Pancreas (tissue), 10 donors: ENCODE results near the gene ATP5F1C. TPM values are rescaled to one million over a fixed set of nuclear protein-coding genes. Genes with fewer than 3 reads are reported as not detected.

Experiments
- ATAC-seq, 4 donors: fragments of 200-7000 bp; cut with Tn5 transposase; one replicate each; pipeline versions ENCODE4 v1.8.0 to v1.9.1; 2020; ENCODE audit warnings: mild to moderate bottlenecking in 4 of 4, moderate library complexity in 4 of 4
- DNase-seq, 6 donors: peaks; one replicate each; pipeline ENCODE4 v3.0.0-alpha.2; 2020
- FAIRE-seq: peaks from 2 replicates; lab custom pipeline; 2012; peaks lifted over from hg19 to GRCh38; lab: Jason Lieb, UNC
- H3K27ac ChIP-seq, 4 donors: fragments of 200-600 bp; sonication (generic); 1 replicate in 3 of 4; 2 replicates in 1 of 4; pipeline versions ENCODE4 v1.5.0 to v1.8.0; 2020
- H3K27me3 ChIP-seq, 4 donors: fragments of 200-600 bp; one replicate each; pipeline ENCODE4 v1.8.0; 2021
- H3K36me3 ChIP-seq, 3 donors: fragments of 200-600 bp; sonication (generic) in 1 of 3; one replicate each; pipeline versions ENCODE4 v1.5.0 to v1.8.0; 2020 to 2021
- H3K4me1 ChIP-seq, 3 donors: fragments of 200-600 bp; one replicate each; pipeline ENCODE4 v1.8.0; 2021
- H3K4me3 ChIP-seq, 4 donors: fragments of 200-600 bp; sonication (generic) in 2 of 4; one replicate each; pipeline versions ENCODE4 v1.5.0 to v1.8.0; 2020 to 2021
- H3K9me3 ChIP-seq, 4 donors: fragments of 200-600 bp; one replicate each; pipeline ENCODE4 v1.8.0; 2021
- WGBS, 2 donors: extraction: QIAGEN DNeasy Blood & Tissue Kit; methylation state at CpG; one replicate each; pipeline ENCODE4 v1.1.7; 2013; 5-methylcytosine and 5-hydroxymethylcytosine counted together
- intact Hi-C, 3 donors: fragments of 100-400 bp; cut with DNase I; formaldehyde crosslinking; loops; one replicate each; pipeline versions ENCODE4 v1.11.1 to v1.14.2; 2022
- polyA plus RNA-seq, 2 donors: library from polyadenylated mRNA; stranded (reverse); fragments of 200-250 nt; gene quantifications; one replicate each; pipeline ENCODE4 v1.2.3, GENCODE V29; 2013
- total RNA-seq, 6 donors: library from RNA; stranded (reverse); fragmentation: NEBNext Ultra II Directional in 4 of 6; extraction: Animal tissue kit (Norgen Biotek cat#: 25700) in 4 of 6; gene quantifications; one replicate each; pipeline versions ENCODE4 v1.2.1 to v1.2.4, GENCODE V29; 2021 to 2023
- TF ChIP-seq, protein P1 (sequence below), 4 donors: fragments of 200-600 bp; sonication (generic) in 3 of 4; IDR thresholded peaks; one replicate each; pipeline versions ENCODE4 v1.5.0 to v1.8.0; 2021; ENCODE audit warnings: antibody characterized with exemption in 4 of 4
- donor health status: healthy with polysubstance abuse.
- donor health status: DM: no; HTN: no; CAD: no; lungs with moderate emphysema.
- donor health status: DM: no; HTN: no; CAD: no.
- donor health status: control.
- donor health status: control.
- donor health status: Bipolar disorder and iron deficiency.
- donor health status: DM: yes; HTN: yes; CAD: no.
- donor health status: DM: no; HTN: no; CAD: no.
- donor health status: DM: no; HTN: no; CAD: no.
- donor health status: DM: yes; HTN: yes; CAD: no.

The ATP5F1C gene
- total and polyA plus RNA-seq, 8 donors: 138 to 273 (median 171) TPM

DNA sequence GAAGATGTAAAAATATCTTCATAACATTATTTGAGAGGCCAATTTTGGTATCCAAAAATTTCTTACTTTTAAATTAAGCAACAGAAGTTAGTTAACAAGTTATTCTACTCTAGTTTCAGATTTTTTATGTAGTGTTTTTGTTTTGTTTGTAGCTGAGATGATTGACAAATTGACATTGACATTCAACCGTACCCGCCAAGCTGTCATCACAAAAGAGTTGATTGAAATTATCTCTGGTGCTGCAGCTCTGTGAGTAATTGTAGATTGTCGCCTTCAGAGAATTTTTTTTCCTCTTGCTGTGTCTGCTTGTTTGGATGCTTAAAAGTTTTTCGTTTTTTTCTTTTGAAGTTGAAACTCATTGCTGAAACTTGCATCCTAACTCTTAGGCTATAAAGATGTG, 14.6 kb downstream of the ATP5F1C start:
- FAIRE-seq (no peak), ATAC-seq (no peak), DNase-seq (no peak)
- intact Hi-C loops: no loop called here
- no peak overlapping the region for H3K4me3 ChIP-seq
- H3K36me3 ChIP-seq: peaks cover 22 to 84% (median 22%) of the 10 kb centered on the region in 3 donors
- H3K27ac ChIP-seq: no peak overlapping the region
- no peaks in the 10 kb centered on the region for H3K9me3 ChIP-seq
- H3K27me3 ChIP-seq: no peaks in the 10 kb centered on the region
- TF ChIP-seq, protein P1, sequence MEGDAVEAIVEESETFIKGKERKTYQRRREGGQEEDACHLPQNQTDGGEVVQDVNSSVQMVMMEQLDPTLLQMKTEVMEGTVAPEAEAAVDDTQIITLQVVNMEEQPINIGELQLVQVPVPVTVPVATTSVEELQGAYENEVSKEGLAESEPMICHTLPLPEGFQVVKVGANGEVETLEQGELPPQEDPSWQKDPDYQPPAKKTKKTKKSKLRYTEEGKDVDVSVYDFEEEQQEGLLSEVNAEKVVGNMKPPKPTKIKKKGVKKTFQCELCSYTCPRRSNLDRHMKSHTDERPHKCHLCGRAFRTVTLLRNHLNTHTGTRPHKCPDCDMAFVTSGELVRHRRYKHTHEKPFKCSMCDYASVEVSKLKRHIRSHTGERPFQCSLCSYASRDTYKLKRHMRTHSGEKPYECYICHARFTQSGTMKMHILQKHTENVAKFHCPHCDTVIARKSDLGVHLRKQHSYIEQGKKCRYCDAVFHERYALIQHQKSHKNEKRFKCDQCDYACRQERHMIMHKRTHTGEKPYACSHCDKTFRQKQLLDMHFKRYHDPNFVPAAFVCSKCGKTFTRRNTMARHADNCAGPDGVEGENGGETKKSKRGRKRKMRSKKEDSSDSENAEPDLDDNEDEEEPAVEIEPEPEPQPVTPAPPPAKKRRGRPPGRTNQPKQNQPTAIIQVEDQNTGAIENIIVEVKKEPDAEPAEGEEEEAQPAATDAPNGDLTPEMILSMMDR (IDR thresholded peaks at IDR 0.05): no peak
- peaks cover 0 to 10% (median 7%) of the 10 kb centered on the region in 3 donors for H3K4me1 ChIP-seq
- WGBS, 2 donors: 86 to 88% methylated on average over 4 of the region's 4 CpGs

DNA sequence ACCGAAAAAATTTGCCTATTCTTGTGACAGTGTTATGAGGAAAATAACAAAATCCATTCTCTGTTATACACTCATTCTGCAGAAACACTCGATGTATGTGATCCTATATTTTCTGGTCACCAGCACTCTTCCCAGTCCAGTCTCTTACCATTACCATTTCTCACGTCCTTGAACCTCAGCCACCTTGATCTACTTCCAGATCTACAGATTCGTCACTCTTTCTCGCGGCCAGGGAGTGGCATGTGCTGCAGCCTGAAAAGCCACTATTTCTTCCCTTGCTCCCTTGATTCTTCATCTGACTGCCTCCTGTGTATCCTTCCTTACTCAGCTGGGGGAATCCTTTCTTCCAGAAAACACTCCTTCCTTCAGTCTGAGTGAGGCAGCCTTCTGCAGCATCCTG, 16.2 kb downstream of the ATP5F1C start:
- no peak overlapping the region for H3K4me3 ChIP-seq
- no peak overlapping the region for H3K27ac ChIP-seq
- TF ChIP-seq, protein P1 (IDR thresholded peaks at IDR 0.05): no peak
- ATAC-seq (peak in 2 of 4 donors; percentile 57 to 60), DNase-seq (no peak), FAIRE-seq (no peak)
- no peaks in the 10 kb centered on the region for H3K27me3 ChIP-seq
- H3K36me3 ChIP-seq: peaks cover 22 to 75% (median 24%) of the 10 kb centered on the region in 3 donors
- H3K4me1 ChIP-seq: peaks cover 0 to 10% (median 7%) of the 10 kb centered on the region in 3 donors
- intact Hi-C loops: no loop called here
- no peaks in the 10 kb centered on the region for H3K9me3 ChIP-seq
- WGBS, 2 donors: 50 to 53% methylated on average over 6 of the region's 6 CpGs

DNA sequence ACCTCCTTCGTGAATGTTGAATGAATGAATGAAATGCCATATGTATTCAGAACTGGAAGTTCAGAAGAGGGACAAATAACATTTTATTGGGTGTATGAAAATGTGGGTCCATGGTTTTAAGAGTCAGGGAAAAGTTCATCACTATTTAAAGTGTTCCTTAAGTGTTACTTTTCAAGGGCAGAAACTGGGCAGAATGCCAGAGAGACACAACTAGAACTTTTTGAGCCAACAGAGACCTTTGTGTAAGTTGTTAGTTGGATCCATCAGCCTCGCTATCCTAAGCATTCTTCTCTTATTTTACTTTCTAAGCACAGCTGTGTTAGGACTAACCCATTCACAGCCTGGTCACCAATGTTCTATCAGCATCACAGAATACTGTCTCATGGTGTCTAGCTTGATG, 16.8 kb downstream of the ATP5F1C start:
- Histone ChIP-seq H3K36me3 (peaks cover 20 to 70% (median 22%) of the 10 kb centered on the region in 3 donors), H3K9me3 (no peaks in the 10 kb centered on the region), H3K27me3 (no peaks in the 10 kb centered on the region), H3K4me1 (peaks cover 0 to 10% (median 7%) of the 10 kb centered on the region in 3 donors), H3K27ac (no peak overlapping the region), H3K4me3 (no peak overlapping the region)
- 59 to 60% methylated on average over 2 of the region's 2 CpGs for WGBS, 2 donors
- TF ChIP-seq, protein P1 (IDR thresholded peaks at IDR 0.05): no peak
- no peak for FAIRE-seq
- no peak for DNase-seq
- ATAC-seq: peak in 2 of 4 donors; percentile 28 to 30
- intact Hi-C loops: no loop called here

DNA sequence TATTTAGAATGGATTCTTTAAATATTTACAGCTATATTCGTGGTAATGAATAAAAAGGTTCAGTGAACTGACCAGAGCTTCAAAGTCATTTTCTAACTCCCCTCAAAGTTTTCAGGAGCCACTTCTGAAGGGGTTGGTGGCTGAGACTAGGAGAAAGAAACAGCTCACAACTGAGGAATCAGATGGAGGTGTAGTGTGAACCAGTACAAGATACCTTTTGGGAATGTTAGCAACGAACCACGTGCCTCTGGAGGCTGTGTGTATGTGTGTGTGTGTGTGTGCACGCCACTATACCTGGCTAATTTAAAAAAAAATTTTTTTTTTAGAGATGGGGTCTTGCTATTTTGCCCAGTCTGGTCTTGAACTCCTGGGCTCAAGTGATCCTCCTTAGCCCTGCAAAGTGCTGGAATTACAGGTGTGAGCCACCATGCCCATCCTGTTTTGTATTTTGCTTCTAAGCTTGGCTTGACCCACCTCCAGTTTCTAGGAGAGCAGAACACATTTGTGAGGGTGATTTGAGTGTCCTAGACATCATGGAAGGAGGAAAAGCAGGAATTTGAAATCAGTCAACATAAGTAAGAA, 20.8 kb downstream of the ATP5F1C start:
- TF ChIP-seq, protein P1 (IDR thresholded peaks at IDR 0.05): no peak
- Histone ChIP-seq H3K9me3 (no peaks in the 10 kb centered on the region), H3K27ac (no peak overlapping the region), H3K36me3 (peaks cover 0 to 32% (median 17%) of the 10 kb centered on the region in 3 donors), H3K4me3 (no peak overlapping the region), H3K27me3 (no peaks in the 10 kb centered on the region), H3K4me1 (peaks cover 0 to 8% (median 7%) of the 10 kb centered on the region in 3 donors)
- ATAC-seq (no peak), DNase-seq (no peak), FAIRE-seq (no peak)
- 70 to 79% methylated on average over 4 of the region's 4 CpGs for WGBS, 2 donors
- intact Hi-C loops: no loop called here

DNA sequence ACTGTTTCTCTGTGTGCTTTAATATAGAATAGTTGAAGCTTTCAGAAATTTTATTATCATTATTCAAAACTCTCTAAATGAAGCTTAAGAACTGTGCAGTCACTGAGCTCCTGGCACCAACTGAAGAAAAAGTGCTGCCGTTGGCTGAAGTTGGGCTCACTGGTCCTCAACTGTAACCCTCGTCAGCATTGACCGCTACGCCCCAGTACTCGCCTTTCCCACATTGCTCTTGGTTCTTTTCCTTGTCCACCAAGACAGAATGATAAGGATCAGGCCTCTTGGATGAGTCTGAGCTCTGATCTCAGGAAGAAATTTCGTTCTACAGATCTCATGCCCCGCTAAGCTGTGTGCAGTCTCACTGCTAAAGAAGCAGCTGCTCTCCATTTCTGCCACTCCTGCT, 22.5 kb downstream of the ATP5F1C start:
- Histone ChIP-seq H3K4me1 (no peaks in the 10 kb centered on the region), H3K27ac (no peak overlapping the region), H3K27me3 (no peaks in the 10 kb centered on the region), H3K36me3 (peaks cover 0 to 17% (median 6%) of the 10 kb centered on the region in 3 donors), H3K9me3 (no peaks in the 10 kb centered on the region), H3K4me3 (no peak overlapping the region)
- 60 to 76% methylated on average over 7 of the region's 7 CpGs for WGBS, 2 donors
- intact Hi-C loops: no loop called here
- TF ChIP-seq, protein P1 (IDR thresholded peaks at IDR 0.05): no peak
- no peak for FAIRE-seq
- no peak for DNase-seq
- peak in 1 of 4 donors; percentile 33 for ATAC-seq
